ENCODE data around the gene HSPBAP1.

The HSPBAP1 gene

GRCh38 chr3:122725106-122725505, 68.5 kb downstream of the HSPBAP1 start:
- Histone ChIP-seq H3K9ac (ENCODE audit: low read length) (no peak overlapping the region), H3K27ac (ENCODE audit: low read depth, low read length) (no peak overlapping the region), H3K9me2 (replicated peaks; ENCODE audit: insufficient read depth, low read length) (no peaks in the 10 kb centered on the region), H3K79me2 (ENCODE audit: insufficient read depth, low read length) (no peaks in the 10 kb centered on the region), H3K4me3 (ENCODE audit: insufficient read depth, low read length, poor library complexity, severe bottlenecking) (no peak overlapping the region), H3K9me3 (ENCODE audit: insufficient read depth, low read length) (no peaks in the 10 kb centered on the region), H3F3A (ENCODE audit: insufficient read depth) (no peaks in the 10 kb centered on the region), H3K36me3 (ENCODE audit: low read length) (no peaks in the 10 kb centered on the region), H3K27me3 (ENCODE audit: low read length) (no peaks in the 10 kb centered on the region), H3K4me2 (ENCODE audit: low read depth, low read length, poor library complexity, severe bottlenecking) (no peak overlapping the region), H2AFZ (ENCODE audit: low read depth, low read length, severe bottlenecking) (no peak overlapping the region), H4K20me1 (ENCODE audit: low read depth, low read length) (no peaks in the 10 kb centered on the region)
- no peak for TF ChIP-seq CTCF (IDR thresholded peaks at IDR 0.05; ENCODE audit: insufficient read depth, low read length, poor library complexity, severe bottlenecking)
- TF ChIP-seq EZH2phosphoT487 (conservative IDR thresholded peaks at IDR 0.05; ENCODE audit: low read length), result no peak

DNA sequence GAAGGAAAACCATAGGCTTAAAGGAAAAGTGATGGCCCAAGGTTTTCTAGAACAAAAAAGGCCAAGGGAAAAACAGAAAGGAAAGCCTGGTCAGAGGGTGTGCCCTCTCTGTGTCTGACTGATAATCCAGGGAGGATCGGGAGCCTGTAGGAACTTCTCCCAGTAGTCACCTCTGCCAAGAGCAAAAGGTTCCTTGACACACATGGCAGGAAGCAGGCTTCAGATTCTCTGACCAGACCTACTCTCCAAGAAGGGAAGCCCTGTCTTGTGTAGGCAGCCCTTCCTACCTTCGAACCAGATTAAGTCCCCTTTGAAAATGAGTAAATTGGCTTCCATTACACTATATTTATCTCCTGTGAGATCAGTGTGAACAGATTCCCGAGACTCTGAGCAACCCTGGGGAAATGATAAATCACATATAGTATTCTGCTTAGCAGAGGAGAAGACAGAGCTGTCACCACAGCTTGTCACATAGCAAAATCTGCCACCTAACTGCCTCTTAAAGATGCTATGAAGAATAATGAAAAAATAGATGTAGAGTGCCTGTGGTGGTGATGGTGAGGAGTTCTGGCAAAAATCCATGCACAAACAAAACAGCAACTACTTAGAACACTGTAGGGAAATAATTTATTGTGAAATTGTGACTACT, 74.2 kb downstream of the HSPBAP1 start:
- H3K9me2 ChIP-seq (replicated peaks; ENCODE audit: insufficient read depth, low read length), result no peaks in the 10 kb centered on the region
- TF ChIP-seq EZH2phosphoT487 (conservative IDR thresholded peaks at IDR 0.05; ENCODE audit: low read length) (no peak), CTCF (IDR thresholded peaks at IDR 0.05; ENCODE audit: insufficient read depth, low read length, poor library complexity, severe bottlenecking) (no peak)
- H2AFZ ChIP-seq (ENCODE audit: low read depth, low read length, severe bottlenecking), result no peak overlapping the region
- H3K79me2 ChIP-seq (ENCODE audit: insufficient read depth, low read length), result no peaks in the 10 kb centered on the region
- H4K20me1 ChIP-seq (ENCODE audit: low read depth, low read length), result no peaks in the 10 kb centered on the region
- H3K9me3 ChIP-seq (ENCODE audit: insufficient read depth, low read length), result no peaks in the 10 kb centered on the region
- no peaks in the 10 kb centered on the region for H3K27me3 ChIP-seq (ENCODE audit: low read length)
- H3F3A ChIP-seq (ENCODE audit: insufficient read depth), result no peaks in the 10 kb centered on the region
- H3K9ac ChIP-seq (ENCODE audit: low read length), result no peak overlapping the region
- no peak overlapping the region for H3K4me3 ChIP-seq (ENCODE audit: insufficient read depth, low read length, poor library complexity, severe bottlenecking)
- H3K36me3 ChIP-seq (ENCODE audit: low read length), result no peaks in the 10 kb centered on the region
- H3K27ac ChIP-seq (ENCODE audit: low read depth, low read length), result no peak overlapping the region
- no peak overlapping the region for H3K4me2 ChIP-seq (ENCODE audit: low read depth, low read length, poor library complexity, severe bottlenecking)

GRCh38 chr3:122716667-122717066, 77.0 kb downstream of the HSPBAP1 start:
- no peaks in the 10 kb centered on the region for H3K79me2 ChIP-seq (ENCODE audit: insufficient read depth, low read length)
- H3K9me3 ChIP-seq (ENCODE audit: insufficient read depth, low read length), result no peaks in the 10 kb centered on the region
- H3K27me3 ChIP-seq (ENCODE audit: low read length), result no peaks in the 10 kb centered on the region
- no peak overlapping the region for H3K9ac ChIP-seq (ENCODE audit: low read length)
- H3F3A ChIP-seq (ENCODE audit: insufficient read depth), result no peaks in the 10 kb centered on the region
- no peak overlapping the region for H2AFZ ChIP-seq (ENCODE audit: low read depth, low read length, severe bottlenecking)
- TF ChIP-seq CTCF (IDR thresholded peaks at IDR 0.05; ENCODE audit: insufficient read depth, low read length, poor library complexity, severe bottlenecking), result no peak
- TF ChIP-seq EZH2phosphoT487 (conservative IDR thresholded peaks at IDR 0.05; ENCODE audit: low read length), result no peak
- no peaks in the 10 kb centered on the region for H3K9me2 ChIP-seq (replicated peaks; ENCODE audit: insufficient read depth, low read length)
- no peak overlapping the region for H3K4me3 ChIP-seq (ENCODE audit: insufficient read depth, low read length, poor library complexity, severe bottlenecking)
- H4K20me1 ChIP-seq (ENCODE audit: low read depth, low read length), result no peaks in the 10 kb centered on the region
- no peaks in the 10 kb centered on the region for H3K36me3 ChIP-seq (ENCODE audit: low read length)
- H3K27ac ChIP-seq (ENCODE audit: low read depth, low read length), result no peak overlapping the region
- H3K4me2 ChIP-seq (ENCODE audit: low read depth, low read length, poor library complexity, severe bottlenecking), result no peak overlapping the region
